HFF-Myc (cell line): ENCODE data around the gene AK5.

Experiments
- DNase-seq: peaks from one replicate; pipeline ENCODE4 v3.0.0-alpha.2; 2011; ENCODE audit warnings: low read depth; ENCODE audit errors: extremely low read depth
- H3K4me3 ChIP-seq: replicated peaks from 2 replicates; pipeline ENCODE4 v1.5.1; 2011; ENCODE audit warnings: low read depth, mild to moderate bottlenecking, control low read depth, low read length
- TF ChIP-seq, protein P1 (sequence below): IDR thresholded peaks from 2 replicates; pipeline ENCODE4 v1.5.1; 2012; ENCODE audit warnings: mild to moderate bottlenecking, low read depth, low read length, control low read depth; ENCODE audit errors: missing control alignments

Gene AK5

DNA sequence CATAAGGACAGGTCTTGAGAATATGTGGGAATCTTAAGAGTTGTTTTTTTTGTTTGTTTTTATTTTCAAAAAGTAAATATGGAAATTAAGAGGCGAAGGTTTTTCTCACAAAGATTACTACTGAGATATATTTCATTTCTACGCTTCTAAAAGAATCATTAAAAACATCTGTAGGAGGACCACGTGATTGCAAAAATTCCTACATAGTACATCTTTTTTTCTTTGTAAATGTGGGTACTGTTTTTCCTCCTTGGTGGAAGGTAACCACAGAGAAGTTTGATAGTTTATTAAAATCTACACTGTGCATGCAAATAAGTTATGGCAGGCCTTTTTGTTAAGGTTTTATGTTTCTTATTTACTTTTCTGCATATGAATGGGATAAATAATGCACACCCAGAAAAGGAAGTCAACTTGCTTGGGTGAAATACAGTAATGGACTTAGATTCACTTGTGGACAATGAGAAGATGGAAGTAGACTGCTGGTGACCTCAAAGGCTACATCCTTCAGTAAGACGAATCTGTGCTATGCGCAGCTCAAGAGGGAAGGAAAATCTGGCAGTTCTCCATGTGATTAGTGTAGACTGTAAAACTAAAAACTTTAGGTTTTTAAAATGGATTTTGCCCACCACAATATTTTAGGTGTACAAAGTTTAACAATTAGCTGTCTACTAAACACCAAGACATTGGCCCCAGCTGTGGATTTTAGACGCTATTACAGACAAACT lies 2.0 kb downstream of the AK5 start:
- TF ChIP-seq, protein P1, sequence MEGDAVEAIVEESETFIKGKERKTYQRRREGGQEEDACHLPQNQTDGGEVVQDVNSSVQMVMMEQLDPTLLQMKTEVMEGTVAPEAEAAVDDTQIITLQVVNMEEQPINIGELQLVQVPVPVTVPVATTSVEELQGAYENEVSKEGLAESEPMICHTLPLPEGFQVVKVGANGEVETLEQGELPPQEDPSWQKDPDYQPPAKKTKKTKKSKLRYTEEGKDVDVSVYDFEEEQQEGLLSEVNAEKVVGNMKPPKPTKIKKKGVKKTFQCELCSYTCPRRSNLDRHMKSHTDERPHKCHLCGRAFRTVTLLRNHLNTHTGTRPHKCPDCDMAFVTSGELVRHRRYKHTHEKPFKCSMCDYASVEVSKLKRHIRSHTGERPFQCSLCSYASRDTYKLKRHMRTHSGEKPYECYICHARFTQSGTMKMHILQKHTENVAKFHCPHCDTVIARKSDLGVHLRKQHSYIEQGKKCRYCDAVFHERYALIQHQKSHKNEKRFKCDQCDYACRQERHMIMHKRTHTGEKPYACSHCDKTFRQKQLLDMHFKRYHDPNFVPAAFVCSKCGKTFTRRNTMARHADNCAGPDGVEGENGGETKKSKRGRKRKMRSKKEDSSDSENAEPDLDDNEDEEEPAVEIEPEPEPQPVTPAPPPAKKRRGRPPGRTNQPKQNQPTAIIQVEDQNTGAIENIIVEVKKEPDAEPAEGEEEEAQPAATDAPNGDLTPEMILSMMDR = no peak
- no peak for DNase-seq
- H3K4me3 ChIP-seq = no peak overlapping the region

GRCh38 chr1:77287535-77287934 lies 5.7 kb downstream of the AK5 start:
- TF ChIP-seq, protein P1 = no peak
- DNase-seq = no peak
- H3K4me3 ChIP-seq = no peak overlapping the region

- no peak overlapping the region for H3K4me3 ChIP-seq
- no peak for DNase-seq
- TF ChIP-seq, protein P1 = no peak
These were observed 6.5 kb downstream of the AK5 start for GRCh38 chr1:77288275-77288674.

DNA sequence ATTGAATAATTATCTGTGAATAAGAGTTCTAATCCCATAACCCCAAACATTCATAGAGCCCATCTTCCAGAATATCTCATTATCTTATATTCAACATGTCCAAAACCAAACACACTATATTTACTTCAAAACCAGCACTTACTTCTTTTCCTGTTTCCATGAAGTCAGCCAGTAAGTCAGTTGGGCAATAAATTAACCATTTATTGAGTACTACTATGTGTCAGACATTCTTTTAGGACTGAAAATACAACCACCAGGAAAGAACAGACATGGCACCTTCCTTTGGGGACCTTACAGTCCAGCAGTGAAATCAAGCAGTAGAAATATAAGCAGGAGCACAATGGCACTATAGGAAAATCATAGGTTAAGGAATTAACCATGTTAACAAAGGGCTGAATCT lies 8.8 kb downstream of the AK5 start:
- H3K4me3 ChIP-seq = no peak overlapping the region
- DNase-seq = no peak
- TF ChIP-seq, protein P1 = no peak

DNA sequence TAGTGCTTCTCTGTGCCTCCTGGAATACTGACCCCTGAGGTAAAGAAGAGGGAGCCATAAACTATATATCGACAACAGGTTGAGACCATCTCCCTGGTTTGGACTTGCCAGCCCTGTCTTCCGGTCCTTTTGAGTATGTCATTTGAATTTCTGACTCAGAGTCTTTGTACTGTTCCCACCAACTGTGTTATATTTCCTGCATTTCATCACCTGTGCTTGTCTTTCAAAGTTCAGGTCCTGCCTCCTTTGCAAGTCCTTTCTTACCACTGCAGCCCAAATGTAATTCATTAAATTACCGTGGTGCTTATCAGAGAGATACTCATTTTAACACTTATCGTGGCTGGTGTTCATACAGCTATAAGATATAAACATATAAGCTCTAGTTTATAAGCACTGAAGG lies 10.7 kb downstream of the AK5 start:
- TF ChIP-seq, protein P1 = no peak
- H3K4me3 ChIP-seq = no peak overlapping the region
- DNase-seq = no peak

DNA sequence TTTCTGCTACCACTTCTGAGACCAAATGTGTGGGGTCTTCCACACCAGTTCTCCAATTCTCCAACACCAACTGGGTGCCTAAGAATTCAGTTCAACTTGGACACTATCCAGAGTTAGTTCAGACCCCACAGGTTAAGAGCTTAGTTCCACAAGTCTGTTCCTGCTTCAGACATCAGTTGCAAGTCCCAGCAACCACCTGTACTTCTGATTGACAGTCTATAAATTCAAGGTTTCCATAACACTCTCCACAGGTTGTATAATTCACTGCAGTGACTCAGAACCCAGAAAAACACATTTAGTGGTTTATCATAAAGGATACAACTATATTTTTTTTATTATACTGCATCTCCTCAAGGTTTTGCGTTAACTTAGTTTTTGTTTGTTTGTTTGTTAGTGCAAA lies 18.7 kb downstream of the AK5 start:
- DNase-seq = no peak
- TF ChIP-seq, protein P1 = no peak
- H3K4me3 ChIP-seq = no peak overlapping the region

DNA sequence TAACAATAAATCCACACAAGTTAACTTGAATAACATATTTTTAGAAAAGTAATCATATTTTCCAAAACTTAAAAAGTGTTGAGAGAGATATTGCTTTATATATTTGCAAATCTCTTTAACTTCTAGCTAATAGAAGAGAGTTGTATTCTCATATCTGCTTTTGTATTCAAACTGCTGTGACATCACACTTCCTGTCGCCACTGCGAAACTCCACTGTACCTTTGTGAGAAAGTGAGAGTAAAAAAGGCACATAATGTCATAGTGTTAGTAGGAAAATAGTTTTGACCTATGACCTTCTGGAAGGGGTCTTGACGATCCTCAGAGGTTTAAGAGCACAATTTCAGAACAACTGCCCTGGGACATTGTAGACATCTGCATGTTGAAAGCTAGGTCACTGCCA lies 21.6 kb downstream of the AK5 start:
- no peak for DNase-seq
- no peak overlapping the region for H3K4me3 ChIP-seq
- TF ChIP-seq, protein P1 = no peak
